Skeletal muscle cell (primary cell): ENCODE measurements around the gene FCMR.
"Not testable (repeated sequence)": the region's sequence is repeated elsewhere in the genome, so short reads cannot be mapped to it uniquely, and the experiment has no call there.

Source experiments
- DNase-seq: peaks from one replicate; pipeline ENCODE4 v3.0.0-alpha.2; 2010; ENCODE audit warnings: low read depth
- H3K4me3 ChIP-seq: 2 replicates; pipeline ENCODE4 v1.5.1; 2011; ENCODE audit warnings: low read depth, mild to moderate bottlenecking, control low read depth, low read length, moderate library complexity

Gene FCMR

GRCh38 chr1:206926286-206926685, 4.5 kb upstream of the FCMR start:
- DNase-seq = no peak
- H3K4me3 ChIP-seq = no peak overlapping the region

- no peak overlapping the region for H3K4me3 ChIP-seq
- DNase-seq = no peak
These were observed 3.5 kb upstream of the FCMR start for GRCh38 chr1:206925106-206925736.

GRCh38 chr1:206924592-206925105, 2.9 kb upstream of the FCMR start:
- no peak overlapping the region for H3K4me3 ChIP-seq
- DNase-seq = no peak

- not testable (repeated sequence) for H3K4me3 ChIP-seq, DNase-seq
These were observed 2.3 kb upstream of the FCMR start for GRCh38 chr1:206923961-206924557.

- no peak overlapping the region for H3K4me3 ChIP-seq
- no peak for DNase-seq
These were observed 1.5 kb upstream of the FCMR start for GRCh38 chr1:206923009-206923960.

- no peak overlapping the region for H3K4me3 ChIP-seq
- DNase-seq = no peak
These were observed 783 bp upstream of the FCMR start for GRCh38 chr1:206922524-206922923.

- no peak overlapping the region for H3K4me3 ChIP-seq
- no peak for DNase-seq
These were observed 3.7 kb downstream of the FCMR start for GRCh38 chr1:206918076-206918475.

- H3K4me3 ChIP-seq = no peak overlapping the region
- no peak for DNase-seq
These were observed 5.6 kb downstream of the FCMR start for GRCh38 chr1:206916000-206916709.

- no peak overlapping the region for H3K4me3 ChIP-seq
- DNase-seq = no peak
These were observed 6.6 kb downstream of the FCMR start for GRCh38 chr1:206915030-206915735.

- no peak overlapping the region for H3K4me3 ChIP-seq
- DNase-seq = no peak
These were observed 7.8 kb downstream of the FCMR start for GRCh38 chr1:206913766-206914537.

- no peak for DNase-seq
- H3K4me3 ChIP-seq = no peak overlapping the region
These were observed 9.2 kb downstream of the FCMR start for GRCh38 chr1:206912445-206913095.

GRCh38 chr1:206911064-206911663, 10.6 kb downstream of the FCMR start:
- no peak for DNase-seq
- H3K4me3 ChIP-seq = no peak overlapping the region

GRCh38 chr1:206909883-206910318, 11.8 kb downstream of the FCMR start:
- H3K4me3 ChIP-seq = peak overlapping the region; percentile 56
- no peak for DNase-seq

GRCh38 chr1:206909161-206909882, 12.4 kb downstream of the FCMR start:
- peak overlapping the region; percentile 56 for H3K4me3 ChIP-seq
- no peak for DNase-seq

- no peak for DNase-seq
- no peak overlapping the region for H3K4me3 ChIP-seq
These were observed 13.7 kb downstream of the FCMR start for GRCh38 chr1:206908038-206908437.

GRCh38 chr1:206907304-206907991, 14.3 kb downstream of the FCMR start:
- DNase-seq = no peak
- H3K4me3 ChIP-seq = no peak overlapping the region
